DOHH2 (cell line): ENCODE measurements around the gene EZH2.

Experiments
- H3F3A ChIP-seq: fragments of 200-600 bp; sonication (generic), shearing (Covaris generic); 2 replicates; pipeline ENCODE4 v1.6.0; 2016; ENCODE audit warnings: antibody characterized with exemption, mild to moderate bottlenecking; ENCODE audit not compliant: control insufficient read depth, insufficient read depth
- H3K27ac ChIP-seq: fragments of 200-600 bp; sonication (generic); 2 replicates; pipeline ENCODE4 v1.5.1; 2014; ENCODE audit warnings: low read depth, mild to moderate bottlenecking, low read length, moderate library complexity
- H3K27me3 ChIP-seq: fragments of 200-600 bp; sonication (generic); 2 replicates; pipeline ENCODE4 v1.6.1; 2014; ENCODE audit warnings: mild to moderate bottlenecking, low read length, mixed read lengths; ENCODE audit not compliant: control insufficient read depth
- H3K36me3 ChIP-seq: fragments of 200-600 bp; sonication (generic); 2 replicates; pipeline ENCODE4 v1.6.1; 2014; ENCODE audit warnings: mild to moderate bottlenecking, low read length, moderate library complexity, mixed read lengths; ENCODE audit not compliant: control insufficient read depth
- H3K4me1 ChIP-seq: fragments of 200-600 bp; sonication (generic); 2 replicates; pipeline ENCODE4 v1.6.1; 2014; ENCODE audit warnings: mild to moderate bottlenecking, low read length, mixed read lengths; ENCODE audit not compliant: control insufficient read depth
- H3K4me2 ChIP-seq: fragments of 200-600 bp; sonication (generic); 2 replicates; pipeline ENCODE4 v1.6.0; 2014; ENCODE audit warnings: mild to moderate bottlenecking, low read length, moderate library complexity
- H3K4me3 ChIP-seq: fragments of 200-600 bp; sonication (generic); 2 replicates; pipeline ENCODE4 v1.5.1; 2014; ENCODE audit warnings: mild to moderate bottlenecking, low read length, mixed read lengths
- H3K79me2 ChIP-seq: fragments of 200-600 bp; sonication (generic); 2 replicates; pipeline ENCODE4 v1.6.1; 2014; ENCODE audit warnings: mild to moderate bottlenecking, low read length, mixed read lengths; ENCODE audit not compliant: control insufficient read depth
- H3K9me2 ChIP-seq: fragments of 200-600 bp; sonication (generic); replicated peaks from 2 replicates; pipeline ENCODE4 v1.6.1; 2014; ENCODE audit warnings: mild to moderate bottlenecking, low read length, mixed read lengths; ENCODE audit not compliant: control insufficient read depth
- H3K9me3 ChIP-seq: fragments of 200-600 bp; sonication (generic); 2 replicates; pipeline ENCODE4 v1.6.1; 2014; ENCODE audit warnings: antibody characterized with exemption, low read length, mixed read lengths; ENCODE audit not compliant: control insufficient read depth, insufficient read depth
- H4K20me1 ChIP-seq: fragments of 200-600 bp; sonication (generic); 2 replicates; pipeline ENCODE4 v1.6.0; 2014; ENCODE audit warnings: low read depth, mild to moderate bottlenecking, antibody characterized with exemption, low read length, moderate library complexity; ENCODE audit not compliant: control insufficient read depth, insufficient read depth
- CTCF ChIP-seq: fragments of 200-600 bp; sonication (generic); IDR thresholded peaks from one replicate; pipeline ENCODE4 v1.5.1; 2014; ENCODE audit warnings: antibody characterized with exemption, mild to moderate bottlenecking, low read depth, low read length; ENCODE audit not compliant: poor library complexity, severe bottlenecking
- EZH2phosphoT487 ChIP-seq: fragments of 200-600 bp; sonication (generic); IDR thresholded peaks from 2 replicates; pipeline ENCODE4 v1.6.1; 2017; ENCODE audit warnings: borderline replicate concordance, mild to moderate bottlenecking, antibody characterized with exemption, low read length, moderate library complexity, mixed read lengths

EZH2 gene

GRCh38 chr7:148862481-148862880 lies 21.6 kb downstream of the EZH2 start:
- peaks cover 17% of the 10 kb centered on the region for H3F3A ChIP-seq
- peaks cover 100% of the 10 kb centered on the region for H3K79me2 ChIP-seq
- peaks cover 6% of the 10 kb centered on the region for H3K36me3 ChIP-seq
- no peak overlapping the region for H3K27ac ChIP-seq
- H3K9me3 ChIP-seq, result 0 out of 2 replicates have a peak, but pooled peaks cover 2% of the 10 kb centered on the region
- peaks cover 75% of the 10 kb centered on the region for H3K4me1 ChIP-seq
- H3K4me2 ChIP-seq, result peak overlapping the region; percentile 13; the same call in 1 of the 2 replicates
- TF ChIP-seq EZH2phosphoT487 (no peak), CTCF (no peak)
- peaks cover 29% of the 10 kb centered on the region for H4K20me1 ChIP-seq
- no peaks in the 10 kb centered on the region for H3K27me3 ChIP-seq
- no peak overlapping the region for H3K4me3 ChIP-seq
- no peaks in the 10 kb centered on the region for H3K9me2 ChIP-seq

GRCh38 chr7:148858489-148858888 lies 25.6 kb downstream of the EZH2 start:
- H3F3A ChIP-seq, result peaks cover 22% of the 10 kb centered on the region
- H3K4me3 ChIP-seq, result no peak overlapping the region
- no peak overlapping the region for H3K4me2 ChIP-seq
- H3K79me2 ChIP-seq, result peaks cover 100% of the 10 kb centered on the region
- no peaks in the 10 kb centered on the region for H3K9me2 ChIP-seq
- no peaks in the 10 kb centered on the region for H3K9me3 ChIP-seq
- no peak overlapping the region for H3K27ac ChIP-seq
- H3K36me3 ChIP-seq, result peaks cover 9% of the 10 kb centered on the region
- no peaks in the 10 kb centered on the region for H3K27me3 ChIP-seq
- TF ChIP-seq EZH2phosphoT487 (no peak), CTCF (no peak)
- H4K20me1 ChIP-seq, result peaks cover 43% of the 10 kb centered on the region
- peaks cover 64% of the 10 kb centered on the region for H3K4me1 ChIP-seq

DNA sequence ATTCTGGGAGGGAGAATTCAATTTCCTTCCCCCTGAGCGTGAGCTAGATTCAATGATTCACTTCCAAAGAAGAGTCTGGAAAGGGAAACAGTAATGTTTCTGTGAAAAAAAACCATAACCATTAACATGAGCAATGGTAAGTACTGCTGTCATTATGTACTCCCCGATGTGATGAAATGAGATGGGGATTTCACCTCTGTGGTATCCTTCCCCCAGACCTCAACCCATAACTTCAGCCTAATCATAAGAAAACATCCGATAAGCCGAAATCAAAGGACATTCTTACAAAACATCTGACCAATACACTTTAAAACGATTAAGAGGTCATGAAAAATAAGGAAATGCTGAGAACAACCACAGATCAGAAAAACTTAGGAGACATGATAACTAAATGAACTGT lies 27.2 kb downstream of the EZH2 start:
- Histone ChIP-seq H3K36me3 (peaks cover 7% of the 10 kb centered on the region), H3K79me2 (peaks cover 100% of the 10 kb centered on the region), H3K4me3 (no peak overlapping the region), H3K9me2 (no peaks in the 10 kb centered on the region), H3K27me3 (no peaks in the 10 kb centered on the region), H4K20me1 (peaks cover 46% of the 10 kb centered on the region), H3K9me3 (no peaks in the 10 kb centered on the region), H3F3A (peaks cover 22% of the 10 kb centered on the region), H3K4me2 (peak overlapping the region; percentile 23), H3K4me1 (peaks cover 64% of the 10 kb centered on the region), H3K27ac (no peak overlapping the region; the same call in 1 of the 2 replicates)
- no peak for TF ChIP-seq CTCF
- no peak for TF ChIP-seq EZH2phosphoT487

DNA sequence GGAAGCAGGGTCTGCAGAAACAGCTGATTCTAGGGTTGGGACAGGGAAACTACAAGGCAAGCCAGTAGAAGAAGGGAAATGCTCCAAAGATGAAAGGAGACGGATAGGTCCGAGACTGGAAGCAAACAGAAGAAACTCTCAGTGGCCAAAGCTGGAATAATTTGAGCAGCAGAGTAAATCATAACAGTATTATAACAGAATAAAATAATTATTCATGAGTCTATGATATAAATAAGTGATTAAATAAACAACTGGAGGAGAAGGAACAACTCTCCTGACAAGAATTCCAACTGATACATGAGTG lies 27.6 kb downstream of the EZH2 start:
- Histone ChIP-seq H3K79me2 (peaks cover 100% of the 10 kb centered on the region), H3F3A (peaks cover 21% of the 10 kb centered on the region), H3K4me1 (peaks cover 65% of the 10 kb centered on the region), H3K9me3 (no peaks in the 10 kb centered on the region), H3K36me3 (peaks cover 7% of the 10 kb centered on the region), H3K27ac (no peak overlapping the region), H3K27me3 (no peaks in the 10 kb centered on the region), H3K4me2 (peak overlapping the region; percentile 34), H4K20me1 (peaks cover 46% of the 10 kb centered on the region), H3K9me2 (no peaks in the 10 kb centered on the region), H3K4me3 (no peak overlapping the region)
- TF ChIP-seq EZH2phosphoT487, result no peak
- TF ChIP-seq CTCF, result peak; percentile 39
